ENCODE data around the gene SASH3.

DNA sequence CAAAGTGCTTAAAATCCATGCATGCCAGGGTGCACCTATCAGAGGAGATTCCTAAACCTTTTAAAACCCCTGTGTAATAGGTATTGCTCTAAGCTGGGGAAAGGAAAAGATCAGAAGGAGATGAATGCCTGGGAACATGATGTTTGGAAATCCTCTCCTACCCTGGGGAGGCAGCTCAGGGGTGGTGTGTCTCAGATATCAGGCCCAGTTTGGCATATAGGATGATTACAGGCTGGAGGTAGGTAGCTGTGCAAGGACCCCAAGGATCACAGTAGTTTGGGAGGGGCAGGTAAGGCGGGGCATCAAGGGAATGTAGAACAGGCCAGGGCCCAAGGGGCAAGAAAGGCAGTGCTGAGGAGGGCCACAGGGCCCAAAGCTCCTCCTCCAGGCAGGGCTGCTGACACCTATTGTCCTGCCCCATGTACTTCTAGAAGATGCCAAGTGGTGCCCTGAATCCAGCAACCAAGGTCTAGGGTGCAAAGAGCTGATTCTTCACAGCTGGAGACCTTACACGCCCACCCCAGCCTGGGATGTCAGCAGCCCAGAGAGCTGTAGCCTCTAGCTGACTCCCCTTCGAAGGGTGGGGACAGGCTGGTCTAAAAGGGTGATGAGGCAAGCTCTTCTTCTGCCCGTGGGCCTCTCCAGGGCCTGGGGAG lies 17.6 kb downstream of the SASH3 start:
- TF ChIP-seq CTCF (IDR thresholded peaks at IDR 0.05; ENCODE audit: low read length) (no peak), EZH2 (optimal IDR thresholded peaks at IDR 0.05; ENCODE audit: low read depth, low read length) (no peak)
